Central memory CD4-positive, alpha-beta T cell (primary cell): Measurements from ENCODE around the gene XPO5.
"Not testable (repeated sequence)": the region's sequence is repeated elsewhere in the genome, so short reads cannot be mapped to it uniquely, and the experiment has no call there.

Experiments
- DNase-seq: peaks from one replicate; pipeline ENCODE4 v3.0.0; 2022

XPO5 gene

GRCh38 chr6:43516367-43516696, 59.5 kb downstream of the XPO5 start:
- DNase-seq: no peak

- DNase-seq: no peak
Observed at GRCh38 chr6:43515808-43516207, 60.0 kb downstream of the XPO5 start.

DNA sequence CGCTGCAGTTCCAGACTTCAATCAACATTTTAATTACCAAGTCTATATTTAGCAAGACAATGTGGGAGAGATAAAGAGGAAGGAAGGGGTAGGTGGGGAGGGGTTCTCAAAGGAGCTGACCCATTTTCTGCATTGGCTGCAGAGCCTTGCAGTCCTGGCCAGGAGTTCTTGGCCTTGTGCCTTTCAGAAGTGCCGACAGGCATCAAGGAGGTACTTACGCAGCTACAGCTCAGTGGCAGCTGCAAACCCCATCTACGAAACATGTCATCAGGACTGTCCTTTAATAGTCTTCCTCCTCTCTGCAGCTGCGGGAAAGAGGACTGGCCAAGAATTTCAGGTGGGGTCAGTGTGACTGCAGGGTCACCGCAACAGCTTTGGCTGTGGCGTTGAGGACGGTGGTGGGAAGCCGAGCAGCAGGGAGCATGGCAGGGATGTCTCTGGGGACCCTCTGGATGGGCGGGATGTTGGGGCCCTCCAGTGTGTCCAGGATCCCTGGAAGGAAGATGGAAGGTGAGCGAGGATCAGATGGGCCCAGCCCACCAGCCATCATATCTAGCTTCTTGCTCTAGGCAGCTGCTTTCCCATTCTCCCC, 63.9 kb downstream of the XPO5 start:
- DNase-seq: no peak

DNA sequence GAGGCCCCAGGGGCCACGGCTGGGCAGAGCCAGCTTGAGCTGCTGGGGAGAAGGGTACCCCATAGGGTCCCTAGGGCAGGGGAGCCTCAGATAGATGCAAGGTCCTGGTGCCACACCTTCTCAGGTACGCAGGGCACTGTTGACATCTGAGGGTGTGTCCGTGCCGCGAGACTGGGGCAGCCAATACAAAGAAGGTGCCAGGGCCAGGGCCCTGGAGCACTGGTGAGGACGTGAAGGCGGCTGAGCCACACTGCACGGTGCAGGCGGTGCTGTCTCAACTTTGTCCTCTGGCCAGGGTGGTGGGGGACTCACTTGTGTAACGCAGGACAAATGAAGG, 65.0 kb downstream of the XPO5 start:
- no peak for DNase-seq

DNA sequence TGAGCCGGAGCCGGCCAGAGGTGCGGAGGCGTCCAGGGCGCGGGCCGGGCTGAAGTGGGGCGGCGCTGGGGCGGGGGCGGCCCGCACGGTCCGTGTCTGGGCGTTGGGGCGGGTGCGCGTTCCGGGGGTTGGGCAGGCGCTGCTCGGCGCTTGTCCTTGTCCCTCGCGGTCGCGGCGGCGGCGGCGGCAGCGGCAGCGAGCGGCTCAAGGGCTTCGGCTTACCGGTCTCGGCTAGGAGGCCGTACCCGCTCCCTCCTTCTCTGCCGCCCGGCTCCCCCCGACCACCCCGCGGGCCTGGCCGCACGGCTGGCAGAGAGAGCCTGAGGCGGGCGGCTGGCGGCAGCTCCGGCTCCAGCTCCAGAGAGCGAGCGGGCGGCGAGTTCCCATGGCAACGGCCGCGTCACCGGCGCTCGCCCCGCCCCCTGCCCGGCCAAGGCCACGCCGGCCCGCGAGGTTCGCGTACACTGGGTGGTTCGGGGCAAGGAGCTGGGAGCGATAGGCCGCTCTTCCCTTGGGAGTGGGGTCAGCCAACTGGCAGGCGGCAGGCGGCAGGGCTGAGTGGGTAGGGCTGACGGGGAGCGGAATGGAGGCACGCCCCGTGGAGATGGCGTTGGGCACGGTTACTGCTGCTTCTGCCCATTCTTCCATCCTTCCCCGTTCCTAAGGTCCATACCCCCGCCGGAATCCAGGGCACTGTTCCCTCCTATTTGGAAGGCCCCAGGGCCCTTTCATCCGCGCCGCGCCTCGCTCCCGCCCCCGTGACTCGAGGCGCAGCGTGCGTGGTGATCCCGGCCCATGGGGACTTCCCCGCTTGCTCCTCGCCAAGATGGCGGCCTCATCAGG, 65.6 kb downstream of the XPO5 start, which contains the start of gene LRRC73:
LRRC73 (minus strand) TSS at position 363 of the 843 bp plus-strand sequence. CDS start 561 bp downstream, outside the sequence.
- peak; percentile 74 for DNase-seq

- DNase-seq: no peak
Observed at GRCh38 chr6:43509142-43509983, 66.5 kb downstream of the XPO5 start.

- no peak for DNase-seq
Observed at GRCh38 chr6:43508481-43509141, 67.2 kb downstream of the XPO5 start.

- peak; percentile 73 for DNase-seq
Observed at GRCh38 chr6:43506667-43507471, 69.0 kb downstream of the XPO5 start.

DNA sequence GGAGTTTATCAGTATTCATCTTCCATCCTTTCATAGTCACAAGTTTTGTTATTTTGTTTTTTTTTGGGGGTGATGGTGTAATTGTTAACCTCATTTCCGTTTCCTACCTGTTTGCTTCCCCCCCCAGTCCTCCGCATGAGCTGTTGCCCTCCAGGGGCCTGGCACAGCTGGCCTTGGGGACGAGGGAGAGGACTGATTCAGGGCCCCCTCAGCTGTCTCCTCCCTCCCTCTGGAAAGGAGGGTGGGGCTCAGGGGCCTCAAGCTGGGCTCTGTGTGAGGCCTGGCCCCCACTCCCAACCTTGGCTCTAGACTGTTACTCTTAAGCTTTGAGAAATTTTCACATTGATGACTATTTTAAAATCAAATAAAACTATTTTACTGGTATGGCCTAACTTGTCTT, 69.7 kb downstream of the XPO5 start:
- no peak for DNase-seq

GRCh38 chr6:43505718-43506117, 70.1 kb downstream of the XPO5 start:
- no peak for DNase-seq

DNA sequence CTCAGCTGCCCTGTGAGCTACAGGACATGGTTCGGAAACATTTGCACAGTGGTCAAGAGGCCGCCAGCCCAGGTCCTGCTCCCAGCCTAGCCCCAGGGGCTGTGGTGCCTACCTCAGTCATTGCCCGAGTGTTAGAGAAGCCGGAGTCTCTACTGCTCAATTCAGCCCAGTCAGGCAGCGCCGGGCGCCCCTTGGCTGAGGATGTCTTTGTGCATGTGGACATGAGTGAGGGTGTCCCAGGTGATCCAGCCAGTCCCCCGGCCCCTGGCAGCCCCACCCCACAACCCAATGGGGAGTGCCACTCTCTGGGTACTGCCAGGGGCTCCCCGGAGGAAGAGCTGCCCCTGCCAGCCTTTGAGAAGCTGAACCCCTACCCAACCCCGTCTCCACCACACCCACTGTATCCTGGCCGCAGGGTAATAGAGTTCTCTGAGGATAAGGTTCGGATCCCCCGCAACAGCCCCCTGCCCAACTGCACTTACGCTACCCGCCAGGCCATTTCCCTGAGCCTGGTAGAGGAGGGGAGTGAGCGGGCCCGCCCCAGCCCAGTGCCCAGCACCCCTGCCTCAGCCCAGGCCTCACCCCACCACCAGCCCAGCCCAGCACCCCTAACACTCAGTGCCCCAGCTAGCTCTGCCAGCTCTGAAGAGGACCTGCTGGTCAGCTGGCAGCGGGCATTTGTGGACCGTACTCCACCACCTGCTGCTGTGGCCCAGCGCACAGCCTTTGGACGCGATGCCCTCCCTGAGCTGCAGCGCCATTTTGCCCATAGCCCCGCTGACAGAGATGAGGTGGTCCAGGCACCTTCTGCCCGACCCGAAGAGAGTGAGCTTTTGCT, 70.9 kb downstream of the XPO5 start:
- no peak for DNase-seq

GRCh38 chr6:43503443-43503842, 72.4 kb downstream of the XPO5 start:
- no peak for DNase-seq

GRCh38 chr6:43502666-43503065, 73.2 kb downstream of the XPO5 start:
- no peak for DNase-seq

- DNase-seq: no peak
Observed at GRCh38 chr6:43500921-43501320, 74.9 kb downstream of the XPO5 start.

- no peak for DNase-seq
Observed at GRCh38 chr6:43499028-43499815, 76.6 kb downstream of the XPO5 start.

- DNase-seq: not testable (repeated sequence)
Observed at GRCh38 chr6:43498291-43498690, 77.5 kb downstream of the XPO5 start.

GRCh38 chr6:43497689-43498088, 78.1 kb downstream of the XPO5 start:
- DNase-seq: no peak

DNA sequence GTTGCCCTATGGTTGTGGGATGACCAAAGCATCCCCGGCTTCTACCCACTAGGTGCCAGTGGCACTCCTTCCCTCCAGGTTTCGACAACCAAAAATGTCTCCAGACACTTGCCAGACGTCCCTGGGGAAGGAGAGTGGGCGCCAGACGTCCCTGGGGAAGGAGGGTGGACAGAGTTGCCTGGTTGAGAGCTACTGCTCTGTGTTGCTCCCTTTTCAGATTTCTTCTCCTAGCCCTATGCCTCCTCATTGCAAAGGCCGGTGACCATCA, 78.8 kb downstream of the XPO5 start:
- DNase-seq: no peak

DNA sequence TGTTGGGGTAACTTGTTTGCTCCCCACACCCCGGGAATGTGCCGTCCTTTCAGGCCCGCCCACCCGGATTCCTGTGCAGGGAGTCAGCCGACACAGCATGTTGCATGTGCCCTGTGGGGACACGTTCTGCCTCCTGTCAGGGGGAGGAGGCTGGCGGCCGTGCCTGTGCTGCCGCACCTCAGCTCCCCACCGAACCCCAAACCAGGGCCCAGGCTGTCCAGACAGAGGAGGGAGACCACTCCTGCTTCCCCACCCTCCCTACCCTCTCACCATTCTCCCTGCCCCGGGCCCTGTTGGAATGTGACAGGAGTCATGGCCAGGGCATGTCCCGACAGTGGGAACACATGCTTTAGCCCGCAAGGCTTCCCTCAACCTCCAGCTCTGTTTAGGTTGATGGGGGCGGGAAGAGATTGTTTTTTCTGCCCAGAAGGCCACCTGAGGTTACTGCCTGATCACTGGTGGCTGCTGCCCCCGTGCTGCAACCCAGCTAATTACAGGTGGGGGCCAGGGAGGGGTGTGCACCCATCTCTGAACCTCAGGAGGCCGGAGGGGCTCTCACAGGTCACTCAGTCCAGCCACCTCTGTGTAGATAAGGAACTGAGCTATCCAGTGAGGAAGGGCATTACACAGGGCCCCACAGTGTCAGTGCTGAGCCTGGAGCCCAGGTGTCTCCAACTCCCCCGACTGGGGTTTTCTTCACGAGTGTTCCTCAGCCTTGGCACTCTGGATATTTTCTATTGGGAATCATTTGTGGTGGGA, 79.3 kb downstream of the XPO5 start:
- no peak for DNase-seq

- DNase-seq: peak; percentile 32
Observed at GRCh38 chr6:43495409-43495941, 80.4 kb downstream of the XPO5 start.
